ENCODE data around the gene RNASE11.
"Not testable (repeated sequence)": the region's sequence is repeated elsewhere in the genome, so short reads cannot be mapped to it uniquely, and the experiment has no call there.

The RNASE11 gene

DNA sequence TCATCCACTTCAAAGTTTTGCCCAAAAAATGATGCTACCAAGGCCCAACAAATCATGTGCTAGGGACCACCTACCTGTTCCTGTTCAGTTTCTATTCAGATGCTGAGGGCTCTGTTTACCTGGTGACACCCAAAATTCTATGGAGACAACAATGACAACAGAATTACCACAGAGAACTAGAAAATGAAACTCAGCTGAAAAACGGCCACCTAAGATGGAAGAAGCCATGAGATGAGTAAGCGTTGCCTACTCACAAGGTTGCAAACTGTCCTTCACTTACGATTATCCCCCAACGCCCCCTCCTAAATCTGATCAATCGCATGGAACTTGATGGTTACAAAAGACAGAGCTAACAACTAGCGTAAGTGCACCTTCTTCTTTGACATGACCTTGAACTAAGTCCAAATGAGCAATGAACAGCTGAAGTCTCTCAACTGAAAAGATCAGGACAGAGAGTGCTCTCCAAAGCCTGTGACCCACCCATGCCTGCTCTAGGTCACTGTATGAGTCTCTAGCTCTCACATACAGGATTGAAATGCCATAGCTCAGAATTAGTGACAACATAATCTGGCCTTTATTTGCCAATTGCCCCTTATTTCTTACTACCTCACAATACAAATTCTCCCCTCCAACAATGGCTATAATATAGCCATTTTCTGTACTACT lies at the start of gene RNASE11:
TSS of gene RNASE11 (minus strand) at position 513 of the 666 bp plus-strand sequence.
- no peak for DNase-seq (ENCODE audit: low read depth, low spot score)

DNA sequence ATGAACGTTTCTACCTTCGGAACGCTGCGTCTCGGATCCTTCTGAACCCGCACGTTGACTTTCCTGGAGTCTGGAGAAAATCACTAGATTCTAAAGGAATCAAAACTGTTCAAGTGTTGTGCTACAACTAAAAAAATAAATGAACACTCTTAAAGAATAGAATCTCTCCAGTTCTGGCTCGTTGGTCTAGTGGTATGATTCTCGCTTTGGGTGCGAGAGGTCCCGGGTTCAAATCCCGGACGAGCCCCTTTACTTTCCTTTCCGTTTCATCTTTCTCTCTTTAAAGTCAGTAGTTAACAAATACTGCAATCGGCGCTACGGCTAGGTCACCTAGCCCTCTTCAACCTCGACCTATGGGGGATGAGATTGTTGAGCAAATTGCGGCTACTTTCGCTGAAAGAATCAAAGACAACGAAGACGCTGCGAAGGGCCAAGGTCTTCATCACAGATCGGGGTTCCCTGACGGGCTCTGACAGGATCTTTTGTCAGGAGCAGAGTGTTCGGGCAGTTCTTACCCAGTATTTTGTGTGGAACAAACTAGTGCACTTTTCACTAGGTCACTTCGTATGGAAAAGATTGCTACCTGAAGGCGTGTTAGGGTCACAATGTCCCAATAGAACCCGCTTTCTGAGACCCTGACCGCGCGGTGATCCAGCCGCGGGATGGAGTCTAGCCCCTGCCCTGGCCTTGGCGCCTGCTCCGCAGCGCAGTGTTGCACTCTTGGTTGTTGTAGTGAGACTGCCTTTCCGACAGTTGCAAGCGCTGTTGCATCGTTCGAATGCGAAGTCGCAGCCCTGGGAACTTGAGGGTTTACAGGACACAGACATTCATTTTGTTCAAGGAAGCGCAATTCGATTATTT lies 45.3 kb upstream of the RNASE11 start:
- DNase-seq (ENCODE audit: low read depth, low spot score), result no peak

DNA sequence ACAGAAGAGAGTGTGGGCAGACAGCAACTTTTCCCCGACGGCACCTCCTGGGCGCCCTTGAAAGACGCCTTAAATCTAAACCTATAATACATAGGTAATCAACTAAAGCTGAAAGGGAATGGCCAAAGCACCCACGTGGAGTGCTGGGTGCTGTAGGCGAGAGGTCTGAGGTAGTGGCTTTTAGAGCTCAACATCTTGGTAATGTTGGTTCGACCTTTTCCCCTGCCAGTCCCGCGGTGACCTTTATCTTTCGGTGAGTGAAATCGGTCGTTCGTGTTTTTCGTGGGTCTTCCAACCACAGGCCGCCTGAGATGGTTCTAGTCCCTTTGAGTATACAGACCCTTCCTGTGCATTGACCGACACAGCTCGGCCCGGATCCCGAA lies 44.6 kb upstream of the RNASE11 start:
- DNase-seq (ENCODE audit: low read depth, low spot score), result no peak

DNA sequence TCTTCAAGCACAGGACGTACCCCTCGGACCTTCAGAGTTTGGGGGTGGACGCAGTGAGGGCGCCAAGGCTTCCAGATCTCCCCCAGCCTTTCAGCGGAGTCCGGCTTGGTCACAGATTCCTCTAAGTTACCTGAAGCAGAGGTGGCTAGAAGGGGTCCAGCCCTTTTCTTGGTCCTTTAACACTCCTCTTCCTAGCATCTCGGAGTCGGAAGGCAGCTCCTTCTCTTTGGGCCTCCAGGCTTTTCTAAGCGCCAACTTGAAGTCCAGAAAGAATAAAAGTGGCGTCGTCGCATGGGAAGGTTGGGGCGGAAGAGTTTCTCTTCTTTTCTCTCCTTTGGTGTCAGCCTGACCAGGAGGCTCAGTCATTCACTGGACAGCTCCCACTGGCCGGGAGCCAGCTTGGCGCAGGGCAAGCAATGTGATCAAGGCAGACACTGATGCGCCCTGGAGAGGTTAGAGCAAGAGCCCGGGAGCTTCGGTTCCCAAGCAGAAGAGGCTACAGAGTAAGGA lies 44.1 kb upstream of the RNASE11 start:
- DNase-seq (ENCODE audit: low read depth, low spot score), result no peak

DNA sequence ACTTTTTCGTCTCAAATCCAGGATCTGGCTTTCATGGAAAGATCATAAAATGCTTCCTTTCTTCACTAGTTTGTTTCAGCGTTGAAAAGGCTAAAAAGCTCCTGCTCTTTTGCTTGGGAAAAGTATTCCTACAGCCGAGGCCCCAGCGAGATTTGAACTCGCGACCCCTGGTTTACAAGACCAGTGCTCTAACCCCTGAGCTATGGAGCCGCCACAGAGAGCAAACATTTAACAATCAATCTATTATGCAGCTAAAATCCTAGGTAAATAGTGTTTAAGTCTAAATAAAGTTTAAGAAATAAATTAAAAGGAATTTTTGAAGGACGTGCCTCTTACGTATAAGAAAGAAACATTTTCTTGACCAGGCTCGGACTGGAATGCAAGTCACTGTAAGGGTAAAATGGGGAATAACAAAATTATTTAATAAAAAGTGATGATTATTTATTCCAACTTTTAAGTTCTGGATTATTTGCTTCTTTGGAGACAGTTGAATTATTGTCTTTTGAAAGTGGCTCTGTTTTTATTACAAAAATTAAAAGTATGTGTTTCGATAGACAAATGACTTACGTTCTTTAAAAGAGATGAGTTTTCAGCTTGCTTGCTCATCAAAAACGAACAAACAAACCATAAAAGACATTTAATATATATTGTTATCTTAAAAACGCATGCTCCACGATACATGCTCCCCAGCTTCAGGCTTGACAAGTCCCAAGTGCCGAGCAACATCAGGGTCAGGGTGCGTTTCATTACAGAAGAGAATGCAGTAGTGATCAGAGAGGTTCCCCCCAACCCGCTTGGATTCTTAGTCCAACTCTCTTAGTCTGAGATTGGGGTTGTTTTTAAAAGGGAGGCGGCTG lies 43.5 kb upstream of the RNASE11 start:
- DNase-seq (ENCODE audit: low read depth, low spot score), result no peak

DNA sequence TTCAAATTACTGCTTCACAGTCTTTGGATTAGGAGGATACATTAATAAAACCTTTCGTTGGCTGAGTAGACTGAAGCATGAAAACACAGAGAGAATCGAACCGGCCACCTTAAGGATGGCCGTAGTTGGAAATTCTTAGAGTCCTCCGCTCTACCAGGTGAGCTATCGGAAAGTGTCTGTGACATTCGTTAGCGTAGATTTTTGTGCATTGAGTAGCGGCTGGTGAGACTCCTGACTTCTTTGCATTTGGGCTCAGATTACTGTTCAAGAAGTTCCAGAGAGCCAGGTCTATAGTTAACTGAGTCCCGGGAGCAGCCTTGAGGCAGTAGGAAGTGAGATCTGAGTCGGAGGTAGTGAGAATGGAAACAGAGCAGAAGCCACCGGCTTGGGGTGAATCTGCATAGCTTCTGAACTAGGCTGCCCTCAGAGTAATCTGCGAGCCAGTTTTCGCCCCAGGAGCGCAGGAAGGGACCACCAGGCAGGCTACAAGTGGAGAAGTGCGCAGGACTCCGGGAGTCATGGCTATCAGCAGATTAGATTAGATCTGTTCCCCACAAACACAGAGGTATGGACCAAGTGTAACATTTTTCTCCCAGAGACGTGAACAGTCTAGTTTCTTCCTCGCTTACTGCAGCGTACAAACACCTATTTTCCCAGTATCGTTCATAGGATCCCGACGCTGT lies 42.7 kb upstream of the RNASE11 start:
- DNase-seq (ENCODE audit: low read depth, low spot score), result no peak

DNA sequence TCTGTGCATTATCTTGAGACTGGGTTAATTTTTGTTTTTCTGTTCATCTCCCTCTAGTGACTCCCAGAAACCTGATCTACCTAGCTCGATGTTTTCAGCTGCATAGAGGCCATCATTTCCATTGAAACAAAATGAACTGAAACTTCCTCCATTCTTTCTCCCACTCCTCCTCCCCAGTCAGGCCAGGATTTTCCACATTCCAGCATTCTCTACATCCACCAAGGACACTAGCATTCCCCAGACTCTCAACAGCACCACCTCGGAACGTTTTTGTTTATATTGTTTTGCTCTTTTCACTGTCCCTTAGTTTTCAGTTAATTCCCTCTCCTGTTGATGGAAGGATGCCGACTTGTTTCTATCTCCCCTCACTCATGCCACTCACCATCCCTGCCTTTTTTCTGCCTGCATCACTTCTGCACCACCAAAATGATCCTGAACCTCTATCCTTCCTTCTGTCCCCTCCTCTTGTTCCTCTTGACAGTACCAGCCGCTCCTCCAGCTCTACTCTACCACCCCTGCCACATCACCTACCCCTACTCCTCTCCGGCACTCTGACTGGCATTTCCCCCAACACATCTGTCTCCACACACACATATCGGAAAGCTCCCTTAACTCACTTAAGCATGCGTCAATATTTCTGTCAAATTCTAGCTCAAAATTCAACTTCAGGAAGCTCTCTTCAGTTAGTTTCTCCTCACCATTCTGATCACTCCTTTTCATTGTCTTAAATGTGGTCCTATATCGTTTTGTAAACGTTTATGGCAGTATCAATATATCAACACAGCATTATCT lies 40.5 kb upstream of the RNASE11 start:
- no peak for DNase-seq (ENCODE audit: low read depth, low spot score)

DNA sequence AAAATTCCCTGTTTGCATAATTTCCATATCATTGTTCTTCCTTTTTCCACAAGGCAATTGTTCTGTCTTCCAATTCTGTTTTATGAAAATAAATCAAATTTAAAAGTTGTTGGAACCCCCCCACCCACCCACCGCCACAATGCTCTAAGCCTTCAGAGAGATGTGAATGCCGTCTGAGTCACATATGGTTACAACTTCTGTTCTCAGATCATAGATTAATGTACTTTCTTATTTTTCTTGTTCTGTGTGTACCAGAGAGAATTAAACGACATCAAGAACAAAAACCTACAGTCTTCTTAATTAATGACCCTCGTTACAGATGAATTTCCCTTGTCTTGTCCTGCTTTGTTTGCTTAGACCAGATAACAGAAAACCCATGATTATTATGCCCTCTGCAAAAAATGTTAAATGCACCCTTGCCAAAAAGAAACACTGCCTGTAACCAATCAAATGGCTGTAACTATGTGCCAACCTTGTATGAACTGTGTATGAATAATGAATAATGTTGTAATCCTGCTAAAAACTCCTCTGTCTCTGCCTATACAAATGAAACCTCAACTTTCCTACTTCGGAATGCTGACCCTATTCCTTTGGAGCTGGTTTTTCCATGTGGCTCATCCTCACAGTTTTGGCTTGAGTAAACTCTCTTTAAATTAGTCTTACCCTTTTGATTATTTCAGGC lies 39.7 kb upstream of the RNASE11 start:
- DNase-seq (ENCODE audit: low read depth, low spot score), result no peak

DNA sequence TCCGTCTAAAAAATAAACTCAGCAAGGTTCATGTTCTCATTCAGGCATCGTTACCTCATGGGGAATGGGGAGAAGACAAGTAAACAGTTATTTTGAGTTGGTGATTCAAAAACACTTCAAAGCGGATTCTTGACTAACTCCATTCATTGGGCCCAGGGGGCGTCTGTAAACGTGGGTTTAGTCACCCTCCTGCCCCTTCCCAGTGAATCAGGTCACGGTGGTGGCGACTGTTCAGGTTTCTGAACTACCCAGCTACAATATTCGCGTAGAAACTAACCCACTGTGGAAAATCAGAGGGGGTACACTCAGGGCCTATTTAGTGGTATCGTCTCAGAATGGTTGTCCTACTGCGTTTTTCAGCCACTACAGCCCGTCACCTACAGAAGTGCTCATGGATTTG lies 38.5 kb upstream of the RNASE11 start:
- no peak for DNase-seq (ENCODE audit: low read depth, low spot score)

DNA sequence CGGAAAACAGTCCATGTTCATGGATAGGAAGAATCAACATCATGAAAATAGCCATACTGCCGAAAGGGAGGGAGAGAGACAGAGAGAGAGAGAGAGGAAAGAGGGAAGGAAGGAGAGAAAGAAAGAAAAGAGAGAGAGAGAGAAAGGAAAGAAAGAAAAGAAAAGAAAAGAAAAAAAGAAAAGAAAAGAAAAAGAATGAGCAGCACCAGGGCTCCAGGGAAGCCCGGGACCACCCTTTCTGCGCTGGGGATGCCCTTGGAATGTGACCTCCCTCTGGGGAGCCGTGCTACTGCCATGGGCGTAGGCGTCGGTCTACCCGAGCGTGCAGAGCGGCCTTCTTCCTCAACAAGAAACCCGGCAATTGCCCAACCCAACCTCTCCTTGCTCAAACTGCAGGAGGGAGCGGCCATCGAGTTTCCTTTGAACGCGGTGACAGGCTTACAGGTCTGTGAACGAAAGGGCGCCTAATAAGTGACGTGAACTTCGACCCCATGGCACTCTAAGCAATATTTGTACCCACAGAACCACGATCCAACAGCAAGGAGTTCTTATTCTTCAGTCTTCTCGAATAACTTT lies 36.8 kb upstream of the RNASE11 start:
- no peak for DNase-seq (ENCODE audit: low read depth, low spot score)

DNA sequence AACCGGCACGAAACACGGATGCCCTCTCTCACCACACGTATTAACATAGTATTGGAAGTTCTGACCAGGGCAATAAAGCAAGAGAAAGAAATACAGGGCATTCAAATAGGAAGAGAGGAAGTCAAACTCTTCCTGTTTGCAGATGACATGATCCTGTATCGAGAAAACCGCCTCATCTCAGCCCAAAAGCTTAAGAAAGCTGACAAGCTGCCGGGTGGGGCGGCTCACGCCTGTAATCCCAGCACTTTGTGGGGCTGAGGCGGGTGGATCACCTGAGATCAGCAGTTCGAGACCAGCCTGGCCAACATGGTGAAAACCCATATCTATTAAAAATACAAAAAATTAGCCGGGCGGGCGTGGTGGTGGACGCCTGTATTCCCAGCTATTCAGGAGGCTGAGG lies 36.0 kb upstream of the RNASE11 start:
- no peak for DNase-seq (ENCODE audit: low read depth, low spot score)

DNA sequence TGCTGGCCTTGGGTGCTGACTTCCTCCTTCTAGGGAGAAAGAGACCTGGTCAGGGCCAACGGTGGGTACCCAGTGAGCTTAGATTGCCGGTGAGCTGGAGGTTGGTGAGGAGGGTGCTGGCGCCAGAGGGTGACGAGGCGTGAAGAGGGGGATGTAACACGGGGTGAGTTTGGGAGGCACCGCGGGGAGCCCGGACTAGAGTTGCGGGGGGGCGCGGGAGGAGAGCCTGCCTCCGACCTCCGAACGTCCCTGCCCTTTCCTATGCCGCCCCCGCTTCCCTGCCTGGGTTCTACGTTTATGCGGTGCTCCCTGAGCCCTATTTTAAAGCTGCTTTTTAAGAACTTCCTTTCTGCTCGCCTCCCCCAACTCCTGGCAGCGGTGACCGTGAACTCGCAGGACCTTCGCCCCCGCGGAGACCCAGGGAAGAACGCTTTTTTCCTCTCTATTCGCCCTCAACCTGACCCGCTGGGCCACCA lies 35.1 kb upstream of the RNASE11 start:
- no peak for DNase-seq (ENCODE audit: low read depth, low spot score)

DNA sequence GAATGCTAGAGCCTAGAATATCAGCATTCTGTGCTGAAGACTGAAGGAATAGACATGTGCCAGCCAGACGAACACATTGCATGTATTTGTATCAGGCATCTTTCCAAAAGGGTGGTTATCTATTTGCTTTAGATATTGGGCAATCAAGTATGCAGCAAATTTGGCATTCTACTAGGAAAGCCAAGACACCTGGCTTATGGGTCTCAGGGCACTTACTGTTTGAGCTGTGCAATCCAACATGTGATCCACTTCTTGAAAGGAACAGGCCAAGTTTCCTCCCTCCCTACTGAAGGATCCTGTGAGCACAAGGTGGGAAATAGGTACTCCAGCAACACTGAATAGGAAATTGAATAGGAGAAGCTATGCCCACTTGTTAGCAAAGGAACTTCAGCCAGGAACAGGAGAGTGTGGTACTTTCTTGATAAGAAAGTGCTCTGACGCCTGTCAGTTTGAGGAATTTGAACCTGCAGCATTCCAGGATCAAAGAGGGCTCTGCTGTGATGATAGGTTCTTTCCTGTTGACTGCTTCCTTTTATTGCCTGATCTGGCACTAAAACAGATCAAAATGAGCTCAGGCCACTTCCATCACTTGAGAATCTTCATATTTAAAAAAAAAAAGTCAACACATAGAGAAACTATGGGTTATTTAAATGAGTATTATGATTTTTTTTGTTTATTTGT lies 33.1 kb upstream of the RNASE11 start:
- DNase-seq (ENCODE audit: low read depth, low spot score), result no peak

DNA sequence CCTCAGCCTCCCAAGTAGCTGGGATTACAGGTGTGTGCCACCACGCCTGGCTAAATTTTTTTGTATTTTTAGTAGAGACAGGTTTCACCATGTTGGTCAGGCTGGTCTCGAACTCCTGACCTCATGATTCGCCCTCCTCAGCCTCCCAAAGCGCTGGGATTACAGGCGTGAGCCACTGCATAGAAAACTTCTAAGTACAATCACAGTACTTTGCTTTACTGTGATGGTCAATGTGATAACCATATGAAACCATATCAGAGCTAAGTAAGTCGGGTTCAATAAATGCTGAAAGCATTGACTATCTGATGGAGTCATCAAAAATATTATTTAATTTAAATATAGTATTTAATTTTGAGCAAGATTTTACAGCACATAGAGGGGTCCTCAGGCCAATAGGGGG lies 31.9 kb upstream of the RNASE11 start:
- not testable (repeated sequence) for DNase-seq (ENCODE audit: low read depth, low spot score)

DNA sequence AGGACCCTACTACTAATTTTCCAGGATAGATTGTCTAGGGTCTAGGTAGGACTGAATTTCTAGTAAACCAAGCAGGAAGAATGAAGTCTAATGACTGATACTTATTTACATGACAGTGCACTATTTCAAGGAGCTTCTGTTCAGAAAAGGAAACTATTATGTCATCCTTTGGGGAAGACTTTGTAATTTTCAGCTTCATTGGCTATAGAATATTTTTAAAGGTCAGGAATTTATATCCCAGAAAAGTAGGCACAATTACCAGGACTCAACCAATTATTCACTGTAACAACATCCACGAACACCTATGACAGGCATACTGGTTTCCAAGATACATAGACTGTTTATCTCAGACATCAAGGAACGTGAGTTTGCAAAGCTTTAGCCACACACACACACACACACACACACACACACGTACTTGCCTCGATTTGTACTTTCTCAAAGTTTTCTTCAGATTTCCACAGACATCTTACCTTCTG lies 30.5 kb upstream of the RNASE11 start:
- DNase-seq (ENCODE audit: low read depth, low spot score), result no peak

DNA sequence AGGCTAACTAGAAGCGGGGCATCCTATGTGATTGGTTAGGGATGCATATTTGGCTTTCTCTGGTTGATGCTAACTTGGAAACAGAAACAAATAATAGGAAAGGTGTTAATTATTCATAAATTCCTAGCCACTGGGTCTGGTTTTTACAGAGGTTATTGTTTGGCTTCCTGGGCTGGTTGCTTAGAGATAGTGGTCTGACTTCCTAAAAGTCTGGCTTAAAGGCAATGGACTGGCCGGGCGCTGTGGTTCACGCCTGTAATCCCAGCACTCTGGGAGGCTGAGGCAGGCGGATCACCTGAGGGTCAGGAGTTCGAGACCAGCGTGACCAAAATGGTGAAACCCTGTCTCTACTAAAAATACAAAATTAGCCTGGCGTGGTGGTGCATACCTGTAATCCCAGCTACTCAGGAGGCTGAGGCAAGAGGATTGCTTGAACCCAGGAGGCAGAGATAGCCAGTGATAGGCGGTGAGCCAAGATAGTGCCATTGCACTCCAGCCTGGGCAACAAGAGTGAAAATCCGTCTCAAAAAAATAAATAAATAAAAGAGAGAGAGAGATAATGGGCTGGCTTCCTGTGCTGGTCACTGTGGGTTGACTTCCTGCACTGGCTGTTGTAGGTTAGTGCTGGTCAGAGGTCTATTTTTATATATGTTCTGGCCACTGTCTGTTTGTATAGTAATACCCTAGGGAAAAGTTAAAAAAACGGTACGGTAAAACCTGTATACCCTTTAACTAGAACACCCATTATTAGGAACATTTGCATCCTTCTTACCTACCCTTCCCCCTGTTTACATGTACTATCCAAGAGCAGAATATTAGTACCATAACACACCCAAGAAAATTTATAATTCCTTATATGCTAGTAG lies 29.6 kb upstream of the RNASE11 start:
- DNase-seq (ENCODE audit: low read depth, low spot score), result no peak

DNA sequence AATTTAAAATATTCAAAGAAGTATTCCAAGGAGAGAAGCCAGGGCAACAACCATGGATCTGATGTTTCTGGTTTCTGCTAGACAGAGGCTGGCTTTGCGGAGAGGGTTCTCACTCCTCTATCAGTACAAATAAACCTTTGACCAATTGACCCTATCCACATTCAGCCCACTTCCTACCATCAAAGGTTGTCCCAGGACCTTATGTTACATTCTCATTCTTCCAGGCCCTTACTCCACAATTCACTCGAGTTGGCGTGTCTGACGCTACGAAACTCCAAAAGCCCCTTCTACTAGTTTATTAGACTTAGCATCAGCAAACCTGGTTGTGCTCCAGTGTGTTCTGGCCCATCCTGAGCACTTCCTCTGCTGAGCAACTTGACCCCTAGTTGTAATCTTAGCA lies 28.2 kb upstream of the RNASE11 start:
- DNase-seq (ENCODE audit: low read depth, low spot score), result no peak

All from smooth muscle cell of the brain vasculature (primary cell).